Measurements from ENCODE around the gene CSGALNACT2. TPM values are rescaled to one million over a fixed set of nuclear protein-coding genes. Genes with fewer than 3 reads are reported as not detected.

The CSGALNACT2 gene
- total RNA-seq, 1 experiment from 2014 or later, result 10.0 TPM

DNA sequence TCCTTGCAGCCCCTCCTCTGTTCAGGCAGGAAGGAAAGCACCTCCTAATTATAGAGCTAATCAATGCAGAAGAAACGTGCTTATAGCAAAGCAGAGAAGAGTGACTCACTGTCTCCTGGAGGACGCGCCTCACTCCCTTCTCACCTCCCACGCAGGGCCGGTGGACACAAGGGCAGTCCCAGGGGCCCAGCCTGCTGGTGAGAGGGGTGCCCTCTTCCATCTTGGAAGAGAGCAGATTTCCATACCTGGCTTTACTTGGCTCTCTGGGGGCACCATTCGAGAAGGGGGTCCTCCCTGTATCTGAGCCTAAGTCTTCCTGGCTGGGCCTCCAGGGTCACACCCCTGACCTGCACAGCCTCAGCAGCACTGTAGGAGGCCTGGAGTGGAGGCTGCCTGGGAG is 72.8 kb downstream of the CSGALNACT2 start:
- H3K27ac Mint-ChIP-seq (ENCODE audit: unreplicated experiment), result no peak overlapping the region
- CTCF ChIA-PET, result interaction anchor here (1.6 kb wide), 1 partner anchor 45 kb away, joined by 3 read pairs; no protein-coding TSS in a partner anchor
- BruUV-seq (replicated peaks), result no TSS peak
- intact Hi-C loops (cut with micrococcal nuclease; ENCODE audit: unreplicated experiment), result no loop called here
- H3K27me3 Mint-ChIP-seq (ENCODE audit: unreplicated experiment), result no peaks in the 10 kb centered on the region
- no peak overlapping the region for H3K4me3 Mint-ChIP-seq (ENCODE audit: low read depth, unreplicated experiment)
- H3K9me3 Mint-ChIP-seq (ENCODE audit: low read depth, unreplicated experiment), result no peaks in the 10 kb centered on the region
- no peak for TF ChIP-seq CTCF (IDR thresholded peaks at IDR 0.05; ENCODE audit: unreplicated experiment)
- no peak for DNase-seq
- H3K36me3 Mint-ChIP-seq (ENCODE audit: insufficient read depth, unreplicated experiment), result no peaks in the 10 kb centered on the region
- H3K4me1 Mint-ChIP-seq (ENCODE audit: low read depth, unreplicated experiment), result no peaks in the 10 kb centered on the region

DNA sequence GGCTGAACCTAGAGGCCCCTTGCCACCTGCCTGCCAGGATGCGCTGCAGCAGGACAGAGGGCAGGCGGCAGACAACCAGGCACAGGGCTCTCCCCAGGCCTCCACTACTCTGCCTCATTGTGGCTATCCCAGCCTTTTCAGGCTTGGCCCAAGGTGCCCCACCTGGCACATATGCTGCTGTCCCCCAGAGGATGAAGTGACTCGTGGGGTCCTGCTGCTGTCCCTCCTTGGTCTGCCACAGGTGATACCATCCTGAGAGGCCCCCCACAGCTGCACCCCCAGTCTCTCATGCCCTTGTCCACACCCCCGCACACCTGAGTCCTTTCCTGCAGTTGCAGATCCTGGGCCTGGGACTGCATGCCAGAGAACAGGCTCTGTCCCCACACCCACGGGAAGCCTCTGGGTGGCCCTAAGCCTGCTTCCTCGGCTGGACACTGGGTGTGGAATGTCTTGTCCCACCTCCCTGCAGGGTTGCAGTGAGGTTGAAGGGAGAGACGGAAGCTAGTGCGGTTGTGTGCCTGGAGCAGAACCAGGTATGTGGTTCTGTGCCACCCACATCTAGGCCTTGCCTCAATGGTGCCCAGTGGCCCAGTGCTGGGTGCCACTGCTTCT is 73.3 kb downstream of the CSGALNACT2 start:
- CTCF ChIA-PET, result interaction anchor here (1.6 kb wide), 1 partner anchor 44 kb away, joined by 3 read pairs; no protein-coding TSS in a partner anchor
- no peak for TF ChIP-seq CTCF (IDR thresholded peaks at IDR 0.05; ENCODE audit: unreplicated experiment)
- intact Hi-C loops (cut with micrococcal nuclease; ENCODE audit: unreplicated experiment), result no loop called here
- Mint-ChIP-seq H3K4me1 (ENCODE audit: low read depth, unreplicated experiment) (no peaks in the 10 kb centered on the region), H3K27ac (ENCODE audit: unreplicated experiment) (no peak overlapping the region), H3K4me3 (ENCODE audit: low read depth, unreplicated experiment) (no peak overlapping the region), H3K36me3 (ENCODE audit: insufficient read depth, unreplicated experiment) (no peaks in the 10 kb centered on the region), H3K27me3 (ENCODE audit: unreplicated experiment) (no peaks in the 10 kb centered on the region), H3K9me3 (ENCODE audit: low read depth, unreplicated experiment) (no peaks in the 10 kb centered on the region)
- no TSS peak for BruUV-seq (replicated peaks)
- DNase-seq, result no peak

- no peak for TF ChIP-seq CTCF (IDR thresholded peaks at IDR 0.05; ENCODE audit: unreplicated experiment)
- intact Hi-C loops (cut with micrococcal nuclease; ENCODE audit: unreplicated experiment), result no loop called here
- H3K9me3 Mint-ChIP-seq (ENCODE audit: low read depth, unreplicated experiment), result no peaks in the 10 kb centered on the region
- no TSS peak for BruUV-seq (replicated peaks)
- no peaks in the 10 kb centered on the region for H3K36me3 Mint-ChIP-seq (ENCODE audit: insufficient read depth, unreplicated experiment)
- no peak overlapping the region for H3K4me3 Mint-ChIP-seq (ENCODE audit: low read depth, unreplicated experiment)
- CTCF ChIA-PET, result interaction anchor here (1.6 kb wide), 1 partner anchor 44 kb away, joined by 3 read pairs; no protein-coding TSS in a partner anchor
- H3K4me1 Mint-ChIP-seq (ENCODE audit: low read depth, unreplicated experiment), result no peaks in the 10 kb centered on the region
- no peak overlapping the region for H3K27ac Mint-ChIP-seq (ENCODE audit: unreplicated experiment)
- H3K27me3 Mint-ChIP-seq (ENCODE audit: unreplicated experiment), result peaks cover 6% of the 10 kb centered on the region
- no peak for DNase-seq
Observed at GRCh38 chr10:43212043-43212721, 73.9 kb downstream of the CSGALNACT2 start.

GRCh38 chr10:43214071-43214955 is 76.1 kb downstream of the CSGALNACT2 start:
- BruUV-seq (replicated peaks), result no TSS peak
- no peaks in the 10 kb centered on the region for H3K36me3 Mint-ChIP-seq (ENCODE audit: insufficient read depth, unreplicated experiment)
- CTCF ChIA-PET, result no interaction called here
- no peaks in the 10 kb centered on the region for H3K4me1 Mint-ChIP-seq (ENCODE audit: low read depth, unreplicated experiment)
- no peaks in the 10 kb centered on the region for H3K9me3 Mint-ChIP-seq (ENCODE audit: low read depth, unreplicated experiment)
- intact Hi-C loops (cut with micrococcal nuclease; ENCODE audit: unreplicated experiment), result no loop called here
- no peak for DNase-seq
- H3K4me3 Mint-ChIP-seq (ENCODE audit: low read depth, unreplicated experiment), result no peak overlapping the region
- TF ChIP-seq CTCF (IDR thresholded peaks at IDR 0.05; ENCODE audit: unreplicated experiment), result no peak
- no peak overlapping the region for H3K27ac Mint-ChIP-seq (ENCODE audit: unreplicated experiment)
- peaks cover 23% of the 10 kb centered on the region for H3K27me3 Mint-ChIP-seq (ENCODE audit: unreplicated experiment)
